GM18498 (cell line): ENCODE results near the gene MFGE8.
"Not testable (repeated sequence)": the region's sequence is repeated elsewhere in the genome, so short reads cannot be mapped to it uniquely, and the experiment has no call there.

Experiments
- ATAC-seq: cut with Tn5 transposase; IDR thresholded peaks from one replicate; pipeline ENCODE4 v1.9.1; 2021; ENCODE audit warnings: mild to moderate bottlenecking, moderate library complexity; ENCODE audit not compliant: unreplicated experiment

MFGE8 gene

DNA sequence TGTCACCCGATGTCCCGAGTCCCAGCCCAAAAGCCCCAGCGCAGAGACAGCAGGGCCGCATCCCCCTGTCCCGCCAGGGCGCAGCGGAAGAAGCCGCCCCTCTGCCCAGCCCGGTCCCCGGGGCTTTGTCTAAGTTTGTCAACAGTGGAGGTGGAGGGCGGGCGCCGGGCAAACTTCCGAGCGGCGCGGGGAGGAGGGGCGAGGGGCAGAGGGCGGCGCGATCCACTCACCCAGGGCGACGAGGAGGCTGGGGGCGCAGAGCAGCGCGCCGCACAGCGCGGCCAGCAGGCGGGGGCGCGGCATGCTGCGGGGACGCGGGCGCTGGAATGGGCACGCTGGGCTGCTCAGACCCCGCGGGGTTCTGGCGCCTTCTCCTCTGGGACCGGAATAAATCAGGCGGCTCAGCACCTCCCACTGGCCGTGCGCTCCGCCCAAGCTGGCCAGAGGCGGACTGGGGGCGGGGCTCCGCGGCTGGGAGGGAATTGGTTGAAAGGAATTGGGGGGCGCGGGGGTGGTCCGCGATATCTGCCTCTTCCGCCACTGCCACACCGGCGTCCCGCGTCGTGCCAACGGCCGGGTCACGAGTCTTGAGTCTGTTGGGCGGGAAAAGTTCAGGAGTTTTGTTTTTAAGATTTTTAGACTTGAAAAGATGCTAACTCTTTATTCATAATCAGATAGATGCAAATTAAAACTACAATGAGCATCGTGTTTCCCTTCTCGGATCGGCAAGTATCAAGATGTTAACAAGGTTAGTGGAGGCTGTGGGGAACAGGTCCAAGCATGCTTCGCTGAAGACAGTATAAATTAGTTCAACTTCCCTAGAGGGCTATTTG, at the start of gene MFGE8:
Gene MFGE8 (minus strand): TSS at position 363 of the 833 bp plus-strand sequence. CDS start 60 bp downstream, at position 303.
- peak; percentile 88 for ATAC-seq

DNA sequence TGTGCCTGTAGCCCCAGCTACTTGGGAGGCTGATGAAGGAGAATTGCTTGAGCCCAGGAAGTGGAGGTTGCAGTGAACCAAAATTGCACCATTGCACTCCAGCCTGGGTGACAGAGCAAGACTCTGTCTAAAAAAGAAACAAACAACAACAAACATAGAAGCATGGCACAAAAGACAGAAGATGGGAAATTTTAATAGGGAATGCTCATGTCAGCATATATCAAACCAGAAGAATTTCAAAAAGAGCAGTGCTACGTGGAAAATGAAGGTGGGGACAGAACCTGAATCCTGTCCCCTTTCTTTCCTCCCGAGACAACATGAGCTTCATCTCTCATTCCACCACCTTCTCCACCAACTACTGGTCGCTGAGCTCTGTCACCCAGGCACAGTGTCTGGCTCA, 46.3 kb upstream of the MFGE8 start:
- ATAC-seq, result no peak

DNA sequence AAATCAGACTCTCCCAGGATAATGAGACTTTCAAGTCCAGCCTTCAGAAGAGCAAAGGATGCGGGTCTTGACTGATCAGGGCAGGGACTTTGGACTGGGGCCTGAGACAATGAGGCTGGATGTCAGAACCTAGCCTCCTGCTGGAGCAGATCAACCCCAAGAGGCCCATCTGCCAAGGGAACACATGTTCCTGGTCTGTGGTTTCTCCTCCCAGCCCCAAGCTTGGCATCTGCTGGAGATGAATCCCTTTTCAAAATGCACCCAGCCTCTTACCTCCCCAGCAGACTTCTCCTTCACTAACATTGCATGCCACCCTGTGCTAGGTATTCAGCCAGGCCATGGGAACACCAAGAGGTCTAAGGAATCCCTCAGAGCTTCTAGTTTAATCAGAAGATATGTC, 43.7 kb upstream of the MFGE8 start:
- no peak for ATAC-seq

- ATAC-seq, result no peak
These were observed 43.1 kb upstream of the MFGE8 start for GRCh38 chr15:88956263-88956662.

DNA sequence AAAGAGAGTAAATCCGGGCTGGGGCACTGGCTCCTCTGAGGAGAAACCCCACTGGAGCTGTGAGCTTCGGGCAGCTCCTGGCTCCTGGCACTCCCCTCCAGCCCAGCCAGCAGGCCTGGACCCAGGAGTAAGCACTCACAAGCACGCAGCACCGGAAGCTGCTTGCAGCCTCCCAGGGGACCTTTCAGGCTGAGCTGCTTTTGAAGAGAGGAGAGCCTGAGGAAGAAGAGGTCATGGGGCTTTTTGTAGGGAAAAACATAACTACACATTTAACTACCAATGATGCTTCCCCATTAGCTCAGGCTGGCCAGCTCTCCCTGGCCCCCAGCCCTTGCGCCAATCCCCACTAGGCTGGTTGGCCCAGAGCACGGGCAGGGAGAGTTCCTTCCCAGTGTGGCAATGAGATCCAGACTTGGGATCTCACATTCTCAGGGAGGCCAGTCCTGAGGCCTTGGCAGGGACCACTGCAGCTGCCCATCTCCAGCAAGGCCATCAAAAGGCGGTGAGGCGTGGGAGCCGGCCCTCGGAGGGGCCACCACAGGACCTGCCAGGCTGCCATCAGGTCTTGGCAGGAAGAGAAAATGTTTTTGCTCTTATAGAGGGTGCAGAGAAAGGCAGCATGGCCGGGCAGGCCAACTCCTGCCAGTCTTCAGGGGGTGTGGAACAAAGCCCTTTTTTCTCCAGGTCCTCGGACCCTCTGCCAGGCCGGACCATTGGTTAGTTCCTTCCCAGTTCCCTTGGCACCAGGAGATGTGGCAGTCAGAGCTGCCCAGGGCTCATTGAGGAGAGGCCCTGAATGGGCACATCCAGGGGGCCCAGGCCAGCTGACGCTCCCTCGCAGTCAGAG, 41.5 kb upstream of the MFGE8 start:
- ATAC-seq, result no peak

DNA sequence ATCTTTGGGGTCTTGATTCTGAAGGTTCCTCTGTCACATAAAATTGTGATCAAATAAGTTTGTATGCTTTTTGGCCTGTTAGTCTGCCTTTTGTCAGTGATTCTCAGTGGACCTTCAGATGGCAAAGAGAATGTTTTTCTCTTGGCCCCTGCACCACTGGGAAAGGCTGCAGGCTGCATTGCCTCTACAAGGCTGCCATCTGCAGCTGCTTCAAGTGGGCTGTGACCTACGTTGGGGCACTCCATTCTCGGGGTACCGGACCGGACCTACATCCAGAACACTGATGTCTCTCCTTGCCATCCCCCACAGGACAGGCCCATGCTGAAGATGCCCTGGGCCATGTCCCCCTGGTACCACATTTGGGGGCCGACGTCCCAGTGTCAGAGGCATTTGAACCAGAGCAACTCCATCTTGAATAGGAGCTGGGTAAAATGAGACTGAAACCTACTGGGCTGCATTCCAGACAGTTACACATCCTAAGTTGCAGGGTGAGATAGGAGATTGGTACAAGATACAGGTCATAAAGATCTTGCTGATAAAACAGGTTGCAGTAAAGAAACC, 37.5 kb upstream of the MFGE8 start:
- ATAC-seq, result no peak

DNA sequence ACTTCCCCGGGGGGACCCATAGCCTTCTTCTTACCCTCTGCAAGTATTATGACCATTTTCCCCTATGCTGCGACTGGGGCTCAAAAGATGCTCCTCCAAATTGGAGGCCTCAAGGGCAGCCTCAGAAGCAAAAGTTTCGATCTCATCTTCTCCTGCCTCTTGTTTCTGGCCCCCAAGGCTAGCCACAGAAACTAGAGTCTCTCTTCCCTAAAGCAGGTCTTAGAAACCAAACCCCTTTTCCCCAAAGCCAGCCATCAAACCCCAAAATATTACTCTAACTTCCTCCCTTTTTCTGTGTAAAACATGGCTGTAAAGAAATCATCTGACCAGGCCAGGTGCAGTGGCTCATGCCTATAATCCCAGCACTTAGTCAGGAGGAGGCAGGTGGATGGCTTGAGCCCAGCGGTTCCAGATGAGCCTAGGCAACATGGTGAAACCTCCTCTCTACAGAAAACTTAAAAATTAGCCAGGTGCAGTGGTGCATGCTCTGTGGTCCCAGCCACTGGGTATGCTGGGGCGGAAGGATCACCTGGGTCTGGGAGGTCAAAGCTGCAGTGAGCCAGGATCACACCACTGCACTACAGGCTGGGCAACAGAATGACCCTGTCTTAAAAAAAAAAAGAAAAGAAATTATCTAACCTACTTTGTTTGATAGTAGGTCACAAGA, 36.7 kb upstream of the MFGE8 start:
- peak; percentile 72 for ATAC-seq

- no peak for ATAC-seq
These were observed 27.0 kb upstream of the MFGE8 start for GRCh38 chr15:88940110-88940675.

GRCh38 chr15:88939486-88939806, 26.3 kb upstream of the MFGE8 start:
- ATAC-seq, result no peak

GRCh38 chr15:88938802-88939485, 25.8 kb upstream of the MFGE8 start:
- no peak for ATAC-seq

GRCh38 chr15:88934449-88934848, 21.3 kb upstream of the MFGE8 start:
- ATAC-seq, result not testable (repeated sequence)

- ATAC-seq, result no peak
These were observed 19.7 kb upstream of the MFGE8 start for GRCh38 chr15:88932875-88933330.

- no peak for ATAC-seq
These were observed 19.2 kb upstream of the MFGE8 start for GRCh38 chr15:88932271-88932874.

DNA sequence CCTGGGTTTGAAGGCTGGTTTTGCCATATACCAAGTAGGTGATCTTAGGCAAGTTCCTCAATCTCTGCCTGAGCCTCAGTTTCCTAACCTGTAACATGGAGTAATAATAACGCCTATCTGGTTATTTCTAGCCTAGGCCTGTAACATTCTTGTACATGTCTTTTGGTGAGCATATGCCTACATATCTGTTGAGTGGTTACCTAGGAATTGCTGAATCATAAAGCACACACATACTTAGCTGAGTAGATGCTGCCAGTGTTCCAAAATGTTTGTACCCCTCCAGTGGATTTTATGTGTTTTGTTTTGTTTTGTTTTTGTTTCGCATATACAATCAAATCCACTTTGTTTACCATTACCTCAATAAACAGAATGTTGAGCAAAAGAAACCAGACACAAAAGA, 17.4 kb upstream of the MFGE8 start:
- no peak for ATAC-seq

GRCh38 chr15:88929358-88930098, 16.3 kb upstream of the MFGE8 start:
- ATAC-seq, result not testable (repeated sequence)

GRCh38 chr15:88928192-88928591, 15.0 kb upstream of the MFGE8 start:
- not testable (repeated sequence) for ATAC-seq

GRCh38 chr15:88925648-88926047, 12.5 kb upstream of the MFGE8 start:
- not testable (repeated sequence) for ATAC-seq

GRCh38 chr15:88920892-88921435, 7.8 kb upstream of the MFGE8 start:
- ATAC-seq, result peak; percentile 65
